Colonic mucosa (tissue), 4 donors: ENCODE results near the gene ZNF654. TPM values are rescaled to one million over a fixed set of nuclear protein-coding genes. Genes with fewer than 3 reads are reported as not detected.
"Not testable (repeated sequence)": the region's sequence is repeated elsewhere in the genome, so short reads cannot be mapped to it uniquely, and the experiment has no call there.

Source experiments
- DNase-seq: peaks from one replicate; pipeline ENCODE4 v3.0.0-alpha.2; 2020
- H3K27ac ChIP-seq: fragments of 200-600 bp; one replicate; pipeline ENCODE4 v1.8.0; 2021
- H3K27me3 ChIP-seq: fragments of 200-600 bp; one replicate; pipeline ENCODE4 v1.8.0; 2021
- H3K36me3 ChIP-seq: fragments of 200-600 bp; one replicate; pipeline ENCODE4 v1.8.0; 2021
- H3K4me1 ChIP-seq: fragments of 200-600 bp; one replicate; pipeline ENCODE4 v1.8.0; 2021; ENCODE audit warnings: mild to moderate bottlenecking
- H3K4me3 ChIP-seq: fragments of 200-600 bp; one replicate; pipeline ENCODE4 v1.8.0; 2021
- H3K9ac ChIP-seq, 2 donors: one replicate each; pipeline ENCODE4 v1.7.0; 2013; ENCODE audit warnings: control low read depth in 2 of 2, low read depth in 2 of 2, low read length in 2 of 2
- H3K9me3 ChIP-seq: fragments of 200-600 bp; one replicate; pipeline ENCODE4 v1.8.0; 2021
- intact Hi-C: fragments of 100-400 bp; cut with DNase I; formaldehyde crosslinking; loops from one replicate; pipeline ENCODE4 v1.14.1; 2022
- total RNA-seq, 2 donors: library from RNA; stranded (reverse); fragmentation: NEBNext Ultra II Directional in 1 of 2; extraction: Animal tissue kit (Norgen Biotek cat#: 25700) in 1 of 2; gene quantifications; one replicate each; pipeline ENCODE4 v1.2.1, GENCODE V29; 2021
- TF ChIP-seq, protein P1 (sequence below): fragments of 200-600 bp; IDR thresholded peaks from one replicate; pipeline ENCODE4 v1.8.0; 2022; ENCODE audit warnings: antibody characterized with exemption, mild to moderate bottlenecking
- donor health status: healthy.
- donor health status: DM: no; HTN: no; CAD: no.
- donor health status: DM: no; HTN: no; CAD: no.

ZNF654 gene
- 10 to 100 TPM; 12.1 to 24.5 TPM for total RNA-seq

- DNase-seq = peak; percentile 99
- H3K4me1 ChIP-seq = peaks cover 4% of the 10 kb centered on the region
- H3K4me3 ChIP-seq = peak within 1 kb of the TSS; percentile 87
- TF ChIP-seq, protein P1, sequence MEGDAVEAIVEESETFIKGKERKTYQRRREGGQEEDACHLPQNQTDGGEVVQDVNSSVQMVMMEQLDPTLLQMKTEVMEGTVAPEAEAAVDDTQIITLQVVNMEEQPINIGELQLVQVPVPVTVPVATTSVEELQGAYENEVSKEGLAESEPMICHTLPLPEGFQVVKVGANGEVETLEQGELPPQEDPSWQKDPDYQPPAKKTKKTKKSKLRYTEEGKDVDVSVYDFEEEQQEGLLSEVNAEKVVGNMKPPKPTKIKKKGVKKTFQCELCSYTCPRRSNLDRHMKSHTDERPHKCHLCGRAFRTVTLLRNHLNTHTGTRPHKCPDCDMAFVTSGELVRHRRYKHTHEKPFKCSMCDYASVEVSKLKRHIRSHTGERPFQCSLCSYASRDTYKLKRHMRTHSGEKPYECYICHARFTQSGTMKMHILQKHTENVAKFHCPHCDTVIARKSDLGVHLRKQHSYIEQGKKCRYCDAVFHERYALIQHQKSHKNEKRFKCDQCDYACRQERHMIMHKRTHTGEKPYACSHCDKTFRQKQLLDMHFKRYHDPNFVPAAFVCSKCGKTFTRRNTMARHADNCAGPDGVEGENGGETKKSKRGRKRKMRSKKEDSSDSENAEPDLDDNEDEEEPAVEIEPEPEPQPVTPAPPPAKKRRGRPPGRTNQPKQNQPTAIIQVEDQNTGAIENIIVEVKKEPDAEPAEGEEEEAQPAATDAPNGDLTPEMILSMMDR = no peak
- no peaks in the 10 kb centered on the region for H3K9me3 ChIP-seq
- no peaks in the 10 kb centered on the region for H3K27me3 ChIP-seq
- H3K9ac ChIP-seq = peak within 1 kb of the TSS; percentile 76 to 81
- intact Hi-C loops = no loop called here
- no peaks in the 10 kb centered on the region for H3K36me3 ChIP-seq
- H3K27ac ChIP-seq = peak within 1 kb of the TSS; percentile 96
Observed at GRCh38 chr3:88058581-88059379, at the start of gene ZNF654, which contains the start of gene CGGBP1. Gene ZNF654 (plus strand): TSS chr3:88059255. CDS start chr3:88059320, 65 bp downstream. Gene CGGBP1 (minus strand): TSS chr3:88059005. CDS start chr3:88055976, 3,029 bp downstream.

- intact Hi-C loops = no loop called here
- no peak for DNase-seq
- H3K27ac ChIP-seq = no peak overlapping the region
- TF ChIP-seq, protein P1 = no peak
- H3K9me3 ChIP-seq = no peaks in the 10 kb centered on the region
- no peak overlapping the region for H3K4me3 ChIP-seq
- no peaks in the 10 kb centered on the region for H3K27me3 ChIP-seq
- H3K4me1 ChIP-seq = no peaks in the 10 kb centered on the region
- no peak overlapping the region for H3K9ac ChIP-seq
- H3K36me3 ChIP-seq = no peaks in the 10 kb centered on the region
Observed at GRCh38 chr3:88010810-88011209, 48.2 kb upstream of the ZNF654 start.

GRCh38 chr3:88013592-88013991 is 45.5 kb upstream of the ZNF654 start:
- H3K4me3 ChIP-seq = no peak overlapping the region
- DNase-seq = no peak
- TF ChIP-seq, protein P1 = no peak
- H3K27ac ChIP-seq = no peak overlapping the region
- H3K27me3 ChIP-seq = no peaks in the 10 kb centered on the region
- no peaks in the 10 kb centered on the region for H3K9me3 ChIP-seq
- no peaks in the 10 kb centered on the region for H3K36me3 ChIP-seq
- H3K4me1 ChIP-seq = no peaks in the 10 kb centered on the region
- H3K9ac ChIP-seq = no peak overlapping the region
- intact Hi-C loops = no loop called here

GRCh38 chr3:88015656-88016055 is 43.4 kb upstream of the ZNF654 start:
- intact Hi-C loops, DNase-seq, H3K27me3 ChIP-seq, H3K9me3 ChIP-seq, H3K36me3 ChIP-seq, H3K27ac ChIP-seq, H3K4me1 ChIP-seq, H3K4me3 ChIP-seq, H3K9ac ChIP-seq: not testable (repeated sequence)

DNA sequence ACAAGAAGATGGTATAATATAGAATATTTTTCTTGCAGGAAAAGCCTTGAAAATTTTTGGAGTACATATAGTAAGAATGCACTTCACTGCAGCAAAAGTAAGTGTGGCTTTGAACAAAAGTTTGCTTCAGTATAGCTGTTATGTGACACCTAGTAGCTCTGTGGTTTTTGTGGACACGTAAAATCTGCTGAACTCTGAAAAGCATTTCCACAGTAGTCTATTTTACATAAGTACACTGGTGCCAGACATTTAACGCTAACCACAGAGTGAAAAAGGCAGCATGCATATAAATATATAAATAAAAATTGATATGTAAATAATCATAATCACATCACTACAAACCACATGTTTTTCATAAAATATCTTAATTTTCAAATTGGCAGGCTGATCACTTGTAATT is 40.0 kb upstream of the ZNF654 start:
- no peaks in the 10 kb centered on the region for H3K36me3 ChIP-seq
- H3K27me3 ChIP-seq = no peaks in the 10 kb centered on the region
- DNase-seq = no peak
- no peaks in the 10 kb centered on the region for H3K4me1 ChIP-seq
- intact Hi-C loops = no loop called here
- TF ChIP-seq, protein P1 = no peak
- no peak overlapping the region for H3K4me3 ChIP-seq
- H3K27ac ChIP-seq = no peak overlapping the region
- H3K9ac ChIP-seq = no peak overlapping the region
- no peaks in the 10 kb centered on the region for H3K9me3 ChIP-seq

GRCh38 chr3:88025001-88025552 is 34.0 kb upstream of the ZNF654 start:
- no peaks in the 10 kb centered on the region for H3K9me3 ChIP-seq
- no peak overlapping the region for H3K9ac ChIP-seq
- no peak for DNase-seq
- intact Hi-C loops = no loop called here
- TF ChIP-seq, protein P1 = no peak
- H3K27ac ChIP-seq = no peak overlapping the region
- H3K27me3 ChIP-seq = no peaks in the 10 kb centered on the region
- no peak overlapping the region for H3K4me3 ChIP-seq
- H3K36me3 ChIP-seq = no peaks in the 10 kb centered on the region
- no peaks in the 10 kb centered on the region for H3K4me1 ChIP-seq
